HUDEP-2 (cell line): ENCODE measurements around the gene LTBP1.

Source experiments
- DNase-seq, 76 experiments: peaks; one replicate each; lab custom pipeline; 2025; ENCODE audit not compliant: unreplicated experiment in 76 of 76; lab: John Stamatoyannopoulos, UW

LTBP1 gene

GRCh38 chr2:33107690-33108482, 161.1 kb downstream of the LTBP1 start:
- no peak for DNase-seq

GRCh38 chr2:33108483-33109443, 162.0 kb downstream of the LTBP1 start:
- DNase-seq, result peak in 60 of 76 experiments; percentile 2 to 91 (median 34)

GRCh38 chr2:33110461-33110860, 163.7 kb downstream of the LTBP1 start:
- no peak for DNase-seq

- DNase-seq, result no peak
Measured at GRCh38 chr2:33111002-33111446, 164.3 kb downstream of the LTBP1 start.

GRCh38 chr2:33115196-33115595, 168.4 kb downstream of the LTBP1 start:
- no peak for DNase-seq

- DNase-seq, result no peak
Measured at GRCh38 chr2:33115728-33116127, 169.0 kb downstream of the LTBP1 start.

- DNase-seq, result no peak
Measured at GRCh38 chr2:33116799-33117198, 170.0 kb downstream of the LTBP1 start.

- DNase-seq, result peak in 49 of 76 experiments; percentile 1 to 78 (median 26)
Measured at GRCh38 chr2:33118651-33119050, 171.9 kb downstream of the LTBP1 start.

- no peak for DNase-seq
Measured at GRCh38 chr2:33121416-33121815, 174.7 kb downstream of the LTBP1 start.

- no peak for DNase-seq
Measured at GRCh38 chr2:33121925-33122324, 175.2 kb downstream of the LTBP1 start.

GRCh38 chr2:33122726-33123125, 176.0 kb downstream of the LTBP1 start:
- peak in 13 of 76 experiments; percentile 2 to 56 (median 20) for DNase-seq

GRCh38 chr2:33123216-33123615, 176.5 kb downstream of the LTBP1 start:
- DNase-seq, result no peak

GRCh38 chr2:33126552-33126951, 179.8 kb downstream of the LTBP1 start:
- DNase-seq, result no peak

- DNase-seq, result no peak
Measured at GRCh38 chr2:33126958-33127357, 180.2 kb downstream of the LTBP1 start.

GRCh38 chr2:33129263-33130053, 182.7 kb downstream of the LTBP1 start:
- no peak for DNase-seq

GRCh38 chr2:33130054-33130447, 183.3 kb downstream of the LTBP1 start:
- no peak for DNase-seq

GRCh38 chr2:33130544-33130943, 183.8 kb downstream of the LTBP1 start:
- no peak for DNase-seq

GRCh38 chr2:33131111-33131510, 184.4 kb downstream of the LTBP1 start:
- DNase-seq, result no peak

GRCh38 chr2:33131749-33132148, 185.0 kb downstream of the LTBP1 start:
- DNase-seq, result no peak

- DNase-seq, result no peak
Measured at GRCh38 chr2:33133454-33133952, 186.8 kb downstream of the LTBP1 start.
